Right lobe of liver (tissue), 6 donors: ENCODE data around the gene TCF7L2. TPM values are rescaled to one million over a fixed set of nuclear protein-coding genes. Genes with fewer than 3 reads are reported as not detected.

Source experiments
- ATAC-seq, 4 donors: fragments of 200-7000 bp; cut with Tn5 transposase; one replicate each; pipeline ENCODE4 v1.9.1; 2020; ENCODE audit warnings: mild to moderate bottlenecking in 4 of 4, moderate library complexity in 4 of 4
- DNase-seq, 3 donors: peaks; one replicate each; pipeline ENCODE4 v3.0.0-alpha.2; 2020
- H3K27ac ChIP-seq, 3 donors: fragments of 200-600 bp; one replicate each; pipeline ENCODE4 v1.8.0; 2022
- H3K27me3 ChIP-seq, 2 donors: fragments of 200-600 bp; one replicate each; pipeline ENCODE4 v1.8.0; 2022
- H3K36me3 ChIP-seq, 4 donors: fragments of 200-600 bp; sonication (generic) in 1 of 4; one replicate each; pipeline versions ENCODE4 v1.5.1 to v1.8.0; 2017 to 2022; ENCODE audit warnings: control low read depth in 1 of 4
- H3K4me1 ChIP-seq, 4 donors: fragments of 200-600 bp; sonication (generic) in 1 of 4; one replicate each; pipeline versions ENCODE4 v1.5.1 to v1.8.0; 2017 to 2022; ENCODE audit warnings: control low read depth in 1 of 4
- H3K4me3 ChIP-seq, 3 donors: fragments of 200-600 bp; one replicate each; pipeline ENCODE4 v1.8.0; 2022
- H3K9me3 ChIP-seq, 4 donors: fragments of 200-600 bp; sonication (generic) in 1 of 4; one replicate each; pipeline versions ENCODE4 v1.5.1 to v1.8.0; 2017 to 2022; ENCODE audit warnings: control low read depth in 1 of 4
- POLR2A ChIP-seq: fragments of 450-650 bp; IDR thresholded peaks from one replicate; pipeline ENCODE4 v1.6.1; 2017; ENCODE audit warnings: antibody characterized with exemption, mild to moderate bottlenecking
- WGBS: methylation state at CpG from one replicate; pipeline ENCODE4 v1.1.6; 2018; ENCODE audit warnings: low coverage, low lambda C conversion rate; ENCODE audit not compliant: insufficient coverage; ENCODE audit errors: missing lambda C conversion rate; 5-methylcytosine and 5-hydroxymethylcytosine counted together
- intact Hi-C, 2 donors: fragments of 100-400 bp; cut with DNase I; formaldehyde crosslinking; loops; one replicate each; pipeline versions ENCODE4 v1.11.2 to v1.14.1; 2022
- total RNA-seq, 6 experiments: library from RNA; depleted of rRNA in 2 of 6; stranded (reverse); fragments of >200 nt in 2 of 6; fragmentation: NEBNext Ultra II Directional in 3 of 6; extraction: Animal tissue kit (Norgen Biotek cat#: 25700) in 3 of 6; gene quantifications; one replicate each; pipeline versions ENCODE4 v1.1.0 to v1.2.4, GENCODE V29; 2016 to 2023
- TF ChIP-seq, protein P1 (sequence below), 4 donors: fragments of 200-600 bp in 3 of 4; fragments of 450-650 bp in 1 of 4; IDR thresholded peaks; one replicate each; pipeline versions ENCODE4 v1.5.1 to v1.8.0; 2016 to 2022; ENCODE audit warnings: antibody characterized with exemption in 4 of 4, mild to moderate bottlenecking in 2 of 4
- donor health status: DM: no; HTN: yes; CAD: no.
- donor health status: DM: no; HTN: no; CAD: no.
- donor health status: DM: no; HTN: no; CAD: no.
- donor health status: DM: no; HTN: yes; CAD: no.
- donor health status: DM: no; HTN: yes; CAD: no.

TCF7L2 gene
- total RNA-seq, 6 experiments from 2014 or later = 9.4 to 33.2 (median 16.7) TPM

DNA sequence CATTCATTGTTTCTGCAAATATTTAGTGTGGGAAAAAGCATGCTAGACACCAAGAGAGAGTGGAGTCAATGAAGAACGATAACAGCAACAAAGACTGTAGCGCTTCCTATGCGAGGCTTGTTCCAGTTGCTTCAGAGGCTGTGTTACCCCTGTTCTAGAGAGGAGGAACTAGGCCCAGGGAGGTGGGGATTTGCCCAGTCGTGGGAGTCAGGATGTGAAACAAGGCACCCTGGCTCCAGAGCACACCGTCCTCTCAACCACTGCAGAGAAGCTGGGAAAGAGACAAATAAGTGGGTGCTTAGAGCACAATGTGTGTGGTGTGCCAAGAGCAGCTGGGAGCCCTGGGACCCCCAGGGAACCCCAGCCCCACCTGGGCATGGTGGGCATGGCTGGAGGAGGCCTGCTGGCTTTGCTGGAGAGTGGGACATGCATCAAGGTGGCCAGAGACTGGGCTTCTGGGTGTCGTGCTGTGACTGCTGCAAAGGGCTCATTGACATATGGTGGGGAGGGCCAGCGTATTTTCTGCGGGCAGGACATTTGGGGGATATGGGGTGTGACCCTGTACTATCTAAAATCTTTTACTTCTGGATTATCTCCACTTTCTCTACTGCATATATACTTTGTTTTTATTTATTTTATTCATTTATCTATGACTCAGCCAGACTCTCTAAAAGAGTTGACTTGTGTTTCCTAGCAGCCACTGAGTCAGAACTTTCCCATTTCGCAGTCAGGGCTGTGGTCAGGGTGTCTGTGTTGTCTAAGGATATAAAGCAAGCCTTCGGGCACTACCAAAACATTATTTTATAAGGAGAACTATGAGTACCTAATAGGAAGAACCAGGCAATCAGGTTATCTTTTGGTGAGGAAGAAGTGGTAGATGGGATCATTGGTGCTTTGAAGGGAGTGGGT, 95.4 kb downstream of the TCF7L2 start:
- no peaks in the 10 kb centered on the region for H3K27me3 ChIP-seq
- 77% methylated on average over 5 of the region's 10 CpGs for WGBS
- H3K4me1 ChIP-seq = peaks cover 0 to 4% (median 0%) of the 10 kb centered on the region in 4 donors
- no peak overlapping the region for H3K4me3 ChIP-seq
- TF ChIP-seq, protein P1, sequence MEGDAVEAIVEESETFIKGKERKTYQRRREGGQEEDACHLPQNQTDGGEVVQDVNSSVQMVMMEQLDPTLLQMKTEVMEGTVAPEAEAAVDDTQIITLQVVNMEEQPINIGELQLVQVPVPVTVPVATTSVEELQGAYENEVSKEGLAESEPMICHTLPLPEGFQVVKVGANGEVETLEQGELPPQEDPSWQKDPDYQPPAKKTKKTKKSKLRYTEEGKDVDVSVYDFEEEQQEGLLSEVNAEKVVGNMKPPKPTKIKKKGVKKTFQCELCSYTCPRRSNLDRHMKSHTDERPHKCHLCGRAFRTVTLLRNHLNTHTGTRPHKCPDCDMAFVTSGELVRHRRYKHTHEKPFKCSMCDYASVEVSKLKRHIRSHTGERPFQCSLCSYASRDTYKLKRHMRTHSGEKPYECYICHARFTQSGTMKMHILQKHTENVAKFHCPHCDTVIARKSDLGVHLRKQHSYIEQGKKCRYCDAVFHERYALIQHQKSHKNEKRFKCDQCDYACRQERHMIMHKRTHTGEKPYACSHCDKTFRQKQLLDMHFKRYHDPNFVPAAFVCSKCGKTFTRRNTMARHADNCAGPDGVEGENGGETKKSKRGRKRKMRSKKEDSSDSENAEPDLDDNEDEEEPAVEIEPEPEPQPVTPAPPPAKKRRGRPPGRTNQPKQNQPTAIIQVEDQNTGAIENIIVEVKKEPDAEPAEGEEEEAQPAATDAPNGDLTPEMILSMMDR (IDR thresholded peaks at IDR 0.05) = no peak
- TF ChIP-seq POLR2A = no peak
- no peaks in the 10 kb centered on the region for H3K9me3 ChIP-seq
- no peaks in the 10 kb centered on the region for H3K36me3 ChIP-seq
- no peak overlapping the region for H3K27ac ChIP-seq
- DNase-seq (peak in 1 of 3 donors; percentile 19), ATAC-seq (peak in 3 of 4 donors; percentile 17 to 35 (median 33))
- intact Hi-C loops = no loop called here

DNA sequence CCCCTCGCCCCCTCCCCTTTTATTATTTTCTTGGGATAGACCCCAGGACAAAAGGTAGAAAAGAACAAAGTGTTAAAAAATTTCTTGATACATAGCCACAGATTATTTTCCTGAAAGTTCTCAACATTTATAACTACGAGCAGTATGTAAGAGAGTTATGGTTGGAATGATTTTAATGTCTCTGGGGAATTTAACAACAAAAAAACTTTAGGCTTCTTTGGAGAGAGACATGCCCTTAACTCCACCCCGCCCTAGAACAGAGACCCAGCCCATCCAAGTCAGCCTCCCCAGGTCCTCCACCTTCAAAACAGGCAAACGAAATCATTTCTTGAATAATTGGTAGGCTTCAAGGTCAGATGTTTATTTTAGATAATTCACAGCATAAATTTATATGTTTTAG, 97.1 kb downstream of the TCF7L2 start:
- DNase-seq (no peak), ATAC-seq (no peak)
- H3K27ac ChIP-seq = no peak overlapping the region
- intact Hi-C loops = no loop called here
- no peaks in the 10 kb centered on the region for H3K9me3 ChIP-seq
- H3K36me3 ChIP-seq = no peaks in the 10 kb centered on the region
- no peaks in the 10 kb centered on the region for H3K27me3 ChIP-seq
- TF ChIP-seq, protein P1 (IDR thresholded peaks at IDR 0.05) = no peak
- TF ChIP-seq POLR2A = no peak
- WGBS = 70% methylated on average over 4 of the region's 4 CpGs
- peaks cover 0 to 4% (median 0%) of the 10 kb centered on the region in 4 donors for H3K4me1 ChIP-seq
- H3K4me3 ChIP-seq = no peak overlapping the region

DNA sequence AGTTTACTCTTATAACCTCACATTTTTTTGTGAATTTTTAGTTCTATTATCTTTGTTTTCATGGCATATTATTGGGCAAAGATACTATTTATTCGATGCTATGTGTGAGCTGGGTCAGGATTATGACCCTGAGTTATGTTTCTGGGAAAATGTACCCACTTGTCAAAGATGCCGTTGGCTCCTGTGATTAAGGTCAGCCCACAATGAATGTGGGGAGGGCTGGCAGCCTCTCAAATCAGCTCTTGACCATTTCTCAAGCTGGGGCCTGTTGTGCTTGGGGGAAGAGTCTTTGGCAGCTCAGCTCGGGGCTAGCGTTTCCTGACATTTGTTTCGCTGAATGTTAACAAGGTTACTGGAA, 97.5 kb downstream of the TCF7L2 start:
- intact Hi-C loops = no loop called here
- no peak for ATAC-seq
- no peaks in the 10 kb centered on the region for H3K36me3 ChIP-seq
- H3K9me3 ChIP-seq = no peaks in the 10 kb centered on the region
- peak overlapping the region in 1 of 3 donors; percentile 3 for H3K27ac ChIP-seq
- no peak for DNase-seq
- no peak overlapping the region for H3K4me3 ChIP-seq
- H3K27me3 ChIP-seq = no peaks in the 10 kb centered on the region
- peaks cover 0 to 4% (median 0%) of the 10 kb centered on the region in 4 donors for H3K4me1 ChIP-seq
- TF ChIP-seq, protein P1 (IDR thresholded peaks at IDR 0.05) = no peak
- WGBS = 53% methylated on average over 2 of the region's 5 CpGs

DNA sequence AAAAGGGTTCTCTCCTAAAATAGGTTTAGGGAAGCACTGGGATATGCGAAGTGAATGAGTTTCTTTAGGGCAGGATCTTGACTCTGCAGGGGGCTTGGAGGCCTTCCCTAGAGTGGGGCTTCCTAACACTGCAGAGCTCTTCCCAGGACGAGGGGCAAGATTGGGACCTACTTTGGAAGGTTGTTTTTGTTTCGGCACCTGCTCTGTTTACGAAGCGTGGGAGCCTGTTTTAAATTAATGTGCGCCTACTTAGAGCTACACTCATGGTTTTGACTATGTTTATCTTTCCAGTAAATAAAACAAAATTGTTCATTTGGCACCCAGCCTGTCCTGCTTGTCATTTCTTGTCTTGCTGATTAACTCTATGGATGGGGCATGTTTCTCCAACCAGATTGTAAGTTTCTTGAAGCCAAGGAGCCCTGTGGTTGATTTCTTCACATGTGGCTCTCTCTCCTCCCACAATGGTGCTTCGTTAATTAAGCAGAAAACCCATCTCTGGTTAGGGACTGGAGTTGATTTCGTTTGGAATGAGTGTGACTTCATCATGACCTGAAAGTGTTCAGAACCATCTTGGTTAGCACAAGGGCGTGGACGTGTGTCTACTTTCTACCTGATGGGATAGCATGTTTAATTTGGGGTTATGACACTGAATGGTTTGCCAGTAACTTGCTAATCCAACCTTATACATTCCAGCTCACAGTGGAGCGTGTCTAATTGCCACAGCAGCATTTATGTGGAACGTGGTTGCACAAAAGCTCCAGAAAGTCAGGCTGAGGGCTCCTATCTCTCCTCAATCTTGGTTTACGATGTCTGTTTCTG, 98.1 kb downstream of the TCF7L2 start:
- TF ChIP-seq, protein P1 (IDR thresholded peaks at IDR 0.05) = no peak
- TF ChIP-seq POLR2A = no peak
- Histone ChIP-seq H3K36me3 (no peaks in the 10 kb centered on the region), H3K4me3 (no peak overlapping the region), H3K27me3 (no peaks in the 10 kb centered on the region), H3K4me1 (peaks cover 0 to 4% (median 0%) of the 10 kb centered on the region in 4 donors), H3K27ac (peak overlapping the region in 1 of 3 donors; percentile 3), H3K9me3 (no peaks in the 10 kb centered on the region)
- DNase-seq (no peak), ATAC-seq (no peak)
- intact Hi-C loops = no loop called here
- WGBS = 81% methylated on average over 11 of the region's 13 CpGs
